Stimulated activated CD4-positive, alpha-beta T cell treated with anti-CD3 and anti-CD28 coated beads, Interleukin-1b, Interleukin-23, amount 100 ng/mL, for 24 hours (primary cell): ENCODE measurements around the gene CAMK1D.
"Not testable (repeated sequence)": the region's sequence is repeated elsewhere in the genome, so short reads cannot be mapped to it uniquely, and the experiment has no call there.

Experiments
- DNase-seq, 4 experiments: peaks; one replicate each; pipeline ENCODE4 v3.0.0-alpha.2; 2020; ENCODE audit warnings: low read depth in 4 of 4, low spot score in 1 of 4

CAMK1D gene

DNA sequence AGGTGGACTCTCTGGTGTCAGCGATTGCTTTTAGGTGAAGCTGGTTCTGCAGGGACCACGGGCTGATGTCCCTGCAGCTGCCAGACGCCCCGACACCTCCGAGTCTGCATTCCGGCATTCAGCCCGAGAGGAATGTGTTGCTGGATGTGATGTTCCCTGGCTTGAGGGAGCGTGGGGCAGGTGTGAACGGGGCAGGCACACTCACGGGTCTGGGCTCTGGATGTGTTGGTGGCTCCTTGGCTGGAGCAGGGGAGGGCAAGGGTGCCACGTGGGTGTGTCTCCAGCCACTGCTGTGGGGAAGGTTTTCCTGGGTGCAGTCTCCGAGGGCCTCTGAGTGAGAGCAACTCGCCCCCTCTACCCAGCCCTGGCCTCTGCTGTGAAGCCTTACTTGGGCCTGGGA, 140.5 kb downstream of the CAMK1D start:
- no peak for DNase-seq

GRCh38 chr10:12490963-12491362, 141.6 kb downstream of the CAMK1D start:
- DNase-seq, result no peak

GRCh38 chr10:12491491-12491890, 142.1 kb downstream of the CAMK1D start:
- no peak for DNase-seq

DNA sequence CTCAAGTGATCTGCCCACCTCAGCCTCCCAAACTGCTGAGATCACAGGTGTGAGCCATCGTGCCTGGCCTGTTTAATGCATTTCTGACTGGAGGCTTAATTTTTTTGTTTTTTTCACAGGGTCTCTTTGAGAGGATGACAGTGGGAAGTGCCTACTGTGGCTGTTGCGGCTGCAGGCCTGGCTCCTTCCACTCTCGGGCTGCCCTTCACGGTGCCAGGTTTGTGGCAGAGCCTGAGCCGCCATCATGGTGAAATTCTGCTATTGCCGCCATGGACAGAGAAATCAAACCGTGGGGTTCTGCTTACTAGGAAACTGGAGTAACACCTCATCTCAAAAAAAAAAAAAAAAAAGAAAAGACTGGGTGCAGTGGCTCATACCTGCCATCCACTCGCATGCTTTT, 142.7 kb downstream of the CAMK1D start:
- no peak for DNase-seq

DNA sequence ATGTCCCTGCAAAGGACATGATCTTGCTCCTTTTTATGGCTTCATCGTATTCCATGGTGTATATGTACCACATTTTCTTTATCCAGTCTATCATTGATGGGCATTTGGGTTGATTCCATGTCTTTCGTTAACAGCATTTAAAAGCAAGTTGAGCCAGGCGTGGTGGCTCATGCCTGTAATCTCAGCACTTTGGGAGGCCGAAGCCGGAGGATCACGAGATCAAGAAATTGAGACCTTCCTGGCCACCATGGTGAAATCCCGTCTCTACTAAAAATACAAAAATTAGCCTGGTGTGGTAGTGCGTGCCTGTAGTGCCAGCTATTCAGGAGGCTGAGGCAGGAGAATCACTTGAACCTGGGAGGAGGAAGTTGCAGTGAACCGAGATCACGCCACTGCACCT, 147.7 kb downstream of the CAMK1D start:
- not testable (repeated sequence) for DNase-seq

GRCh38 chr10:12499076-12499986, 150.0 kb downstream of the CAMK1D start:
- DNase-seq, result no peak

DNA sequence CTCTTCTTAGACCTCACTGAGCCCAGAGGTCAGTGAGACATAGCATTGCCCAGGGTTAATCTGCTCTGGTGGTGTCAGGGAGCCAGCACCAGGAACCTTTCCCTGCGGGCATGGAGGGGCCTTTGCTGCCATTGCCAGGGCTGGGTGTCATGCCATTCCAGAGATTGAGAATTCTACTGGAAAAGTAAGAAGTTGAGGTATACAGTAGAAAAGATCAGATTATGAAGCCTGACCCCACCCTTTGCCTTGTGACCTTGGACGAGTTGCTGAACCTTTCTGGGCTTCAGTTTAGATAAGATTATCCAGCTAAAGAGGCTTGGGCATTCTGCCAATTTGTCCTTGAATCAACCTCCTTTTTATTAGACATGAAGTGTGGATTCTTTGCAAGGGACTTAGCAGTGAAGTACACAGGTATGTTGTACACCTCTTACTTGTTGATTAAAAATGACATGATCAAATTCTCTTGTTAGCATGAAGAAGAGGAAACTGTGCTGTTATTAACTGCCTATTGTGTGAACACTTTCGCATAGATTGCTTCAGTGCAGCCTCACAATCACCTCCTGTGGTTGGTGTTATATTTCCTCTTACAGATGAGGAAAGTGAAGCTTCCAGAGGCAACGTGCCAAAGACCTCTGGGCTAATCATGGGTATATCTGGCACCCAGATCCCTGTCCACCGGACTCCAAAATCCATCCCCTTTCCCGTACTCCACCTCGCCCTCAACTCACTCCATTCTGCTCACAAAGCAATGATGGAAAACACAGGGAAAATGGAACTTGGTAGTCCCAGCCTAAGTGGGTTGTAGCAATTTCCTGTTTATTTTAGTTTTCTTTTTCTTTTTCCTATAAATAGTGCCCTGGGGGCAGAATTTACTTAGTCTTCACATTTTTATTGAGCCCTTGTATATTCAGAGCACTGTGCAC, 151.3 kb downstream of the CAMK1D start:
- no peak for DNase-seq

DNA sequence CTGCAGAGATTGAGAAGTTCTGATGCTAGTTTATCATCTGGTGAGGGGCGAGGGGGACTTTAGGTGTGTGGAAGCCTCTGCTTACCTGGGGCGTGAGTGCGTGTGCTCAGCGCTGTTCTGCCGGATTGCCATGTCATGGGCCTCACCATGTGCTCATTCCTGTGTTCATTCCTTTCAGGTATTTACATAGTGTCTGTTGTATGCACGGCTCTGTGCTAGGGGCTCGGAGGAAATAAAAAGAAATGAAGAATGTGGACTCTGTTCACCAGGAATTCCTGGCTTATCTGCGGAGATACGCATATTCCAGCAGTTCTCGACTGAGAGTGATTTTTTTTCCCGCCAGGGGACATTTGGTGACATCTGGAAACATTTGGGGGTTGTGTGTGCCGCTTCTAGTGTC, 152.0 kb downstream of the CAMK1D start:
- no peak for DNase-seq

GRCh38 chr10:12501841-12502525, 152.6 kb downstream of the CAMK1D start:
- no peak for DNase-seq

DNA sequence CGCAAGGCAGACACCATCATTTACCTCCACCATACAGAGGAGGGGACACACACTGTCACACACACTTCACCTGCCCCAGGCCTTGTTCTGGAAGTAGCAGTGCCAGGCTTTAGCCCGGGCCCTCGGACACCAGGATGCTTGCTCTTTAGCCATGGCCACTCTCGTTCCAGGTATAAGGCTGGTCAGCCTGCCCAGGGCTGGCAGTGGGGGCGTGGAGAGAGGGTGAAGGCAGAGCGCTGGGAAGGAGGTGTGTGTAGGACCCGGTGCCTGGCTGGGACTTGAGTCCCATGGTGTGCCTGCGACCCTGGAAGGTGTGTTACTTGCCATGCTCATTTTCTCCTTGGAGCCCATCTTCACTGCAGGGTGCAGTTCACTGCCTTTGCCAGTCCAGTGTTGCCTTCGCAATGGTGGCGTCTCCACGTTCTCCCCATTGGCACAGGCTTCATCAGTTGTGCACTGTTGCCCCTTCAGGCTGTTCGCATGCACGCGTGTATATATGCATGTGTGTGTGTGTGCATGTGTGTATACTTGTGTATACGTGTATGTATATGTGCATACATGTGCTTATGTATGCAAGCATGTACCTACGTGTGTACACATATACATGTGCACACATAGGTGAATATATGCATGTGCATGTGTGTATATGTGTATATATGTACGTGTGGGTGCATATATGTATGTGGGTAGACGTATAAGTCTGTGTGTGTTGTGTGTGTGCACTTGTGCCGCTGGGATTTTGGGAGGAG, 153.4 kb downstream of the CAMK1D start:
- no peak for DNase-seq

GRCh38 chr10:12503311-12503710, 154.0 kb downstream of the CAMK1D start:
- no peak for DNase-seq

DNA sequence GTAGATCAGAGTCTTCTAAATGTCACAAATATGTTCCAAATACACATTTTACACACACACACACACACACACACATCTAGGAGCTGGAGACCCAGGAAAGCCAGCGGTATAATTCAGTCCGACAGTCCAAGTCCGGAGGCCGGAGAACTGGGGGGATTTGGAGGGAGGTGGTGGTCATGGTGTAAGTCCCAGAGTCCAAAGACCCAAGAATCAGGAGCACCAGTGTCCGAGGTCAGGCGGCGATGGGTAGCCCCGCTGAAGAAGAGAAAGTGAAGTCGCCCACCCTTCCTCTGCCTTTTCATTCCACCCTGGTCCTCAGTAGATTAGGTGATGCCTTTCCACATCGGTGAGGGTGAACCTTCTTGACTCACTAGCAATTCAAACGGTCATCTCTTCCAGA, 154.8 kb downstream of the CAMK1D start:
- no peak for DNase-seq

- DNase-seq, result no peak
Observed at GRCh38 chr10:12504628-12505027, 155.3 kb downstream of the CAMK1D start.

DNA sequence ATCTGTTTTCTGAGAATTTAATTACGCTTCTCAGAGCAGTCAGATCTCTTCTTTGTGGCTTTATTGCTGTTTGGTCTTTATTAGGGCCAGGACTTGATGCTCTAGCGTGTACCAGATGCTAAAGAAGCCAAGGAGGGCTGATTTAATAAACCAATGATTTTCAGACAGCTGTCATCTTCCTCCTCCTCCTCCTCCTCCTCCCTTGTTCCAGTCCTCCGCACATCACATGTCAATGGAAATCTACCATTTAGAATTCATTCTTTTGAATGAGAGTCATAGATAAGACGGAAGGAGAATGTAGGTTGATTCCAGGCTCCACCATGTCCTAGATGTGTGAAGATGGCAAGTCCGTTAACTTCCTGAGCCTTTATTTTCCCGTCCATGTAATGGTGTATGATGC, 156.3 kb downstream of the CAMK1D start:
- no peak for DNase-seq

- DNase-seq, result no peak
Observed at GRCh38 chr10:12507165-12507850, 158.0 kb downstream of the CAMK1D start.

- DNase-seq, result no peak
Observed at GRCh38 chr10:12508165-12508564, 158.8 kb downstream of the CAMK1D start.

DNA sequence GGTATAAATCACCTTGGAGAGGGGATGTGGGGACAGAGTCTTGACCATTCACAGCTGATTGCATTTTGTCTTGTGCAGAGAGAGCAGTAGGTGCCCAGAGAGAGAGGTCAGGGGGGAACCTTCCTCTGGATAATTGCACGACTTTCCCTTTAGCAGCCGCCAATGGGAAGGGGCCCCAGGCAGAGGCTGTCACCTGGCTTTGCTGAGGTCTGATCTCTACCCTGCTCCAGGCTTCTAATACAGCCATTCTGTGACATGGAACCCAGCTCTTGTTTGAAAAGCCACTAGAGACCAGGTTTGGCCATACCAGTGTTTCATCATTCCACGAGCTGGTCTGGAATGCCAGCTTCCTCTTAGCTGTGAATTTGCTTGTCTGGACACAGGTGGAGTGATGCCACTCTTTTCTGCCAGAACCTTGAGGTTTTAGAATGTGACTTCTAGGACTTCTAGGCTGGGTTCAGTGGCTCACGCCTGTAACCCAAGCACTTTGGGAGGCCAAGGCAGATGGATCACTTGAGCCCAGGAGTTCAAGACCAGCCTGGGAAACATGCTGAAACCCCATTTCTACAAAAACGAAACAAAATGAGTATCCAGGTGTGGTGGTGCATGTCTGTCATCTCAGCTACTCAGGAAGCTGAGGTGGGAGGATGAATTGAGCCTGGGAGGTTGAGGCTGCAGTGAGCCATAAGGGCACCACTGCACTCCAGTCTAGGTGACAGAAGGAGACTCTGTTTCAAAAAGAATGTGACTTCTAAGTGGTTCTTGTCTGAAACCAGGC, 159.9 kb downstream of the CAMK1D start:
- DNase-seq, result no peak

DNA sequence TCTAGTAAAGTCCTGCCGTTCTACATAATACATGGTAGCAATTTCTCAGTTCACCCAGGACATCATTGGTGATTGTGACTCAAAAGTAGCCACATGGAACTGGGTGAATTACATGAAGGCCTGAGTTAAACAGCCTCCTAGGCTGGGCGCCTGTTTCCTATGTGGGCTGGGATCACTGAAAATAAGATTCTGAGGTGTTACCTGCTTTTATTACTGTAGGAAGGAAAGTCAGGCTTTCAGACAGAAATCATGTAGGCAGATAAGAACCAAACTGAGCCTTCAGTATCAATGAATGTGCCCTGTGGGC, 160.4 kb downstream of the CAMK1D start:
- no peak for DNase-seq

DNA sequence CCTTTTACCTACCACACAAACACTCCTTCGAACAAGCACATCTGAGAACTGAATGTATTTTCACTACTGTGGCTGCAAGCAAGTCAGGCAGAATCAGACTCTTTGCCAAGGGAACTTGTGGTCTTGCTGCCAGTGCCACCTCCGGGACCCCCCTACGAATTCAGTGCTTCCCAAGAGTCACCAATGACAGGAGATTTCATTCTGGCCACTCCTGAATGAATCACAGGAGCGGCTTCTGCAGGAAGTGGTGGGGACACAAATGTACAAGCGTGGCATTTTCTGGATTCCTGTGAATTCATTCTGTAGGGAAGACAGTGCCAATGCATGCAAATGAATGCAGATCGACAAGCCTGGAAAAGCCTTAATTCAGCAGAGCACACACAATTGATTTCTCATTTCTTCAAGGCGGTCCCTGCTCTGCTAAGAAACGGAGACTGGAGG, 161.2 kb downstream of the CAMK1D start:
- DNase-seq, result no peak

DNA sequence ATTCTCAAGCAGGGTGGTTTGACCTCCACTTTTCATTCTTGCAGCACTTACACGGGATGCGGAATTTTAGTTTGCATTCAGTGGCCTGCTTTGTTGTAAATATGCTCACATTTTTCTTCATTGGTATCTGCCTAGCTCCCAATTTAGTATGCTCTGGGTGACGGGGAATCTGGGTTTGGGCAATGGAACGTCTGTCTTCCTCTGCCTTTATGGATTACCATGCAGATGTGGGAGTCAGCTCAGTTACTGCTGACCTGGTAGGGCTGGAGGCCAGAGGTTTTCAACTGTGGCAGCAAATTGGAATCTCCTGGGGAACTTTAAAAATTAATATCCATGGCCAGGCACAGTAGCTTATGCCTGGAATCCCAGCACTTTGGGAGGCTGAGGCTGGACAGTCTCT, 161.6 kb downstream of the CAMK1D start:
- DNase-seq, result no peak
